GM12878 (cell line): ENCODE results near the gene MYO3B. TPM values are rescaled to one million over a fixed set of nuclear protein-coding genes. Genes with fewer than 3 reads are reported as not detected.

Source experiments
- ATAC-seq: fragments of 200-7000 bp; cut with Tn5 transposase; 3 replicates; pipeline ENCODE4 v1.9.1; 2020; ENCODE audit warnings: mild to moderate bottlenecking, moderate library complexity
- BruUV-seq: library from RNA; stranded (reverse); fragments of 400-500 nt; replicated peaks from 2 replicates; lab custom pipeline; 2021; lab: Mats Ljungman, UMichigan
- CTCF ChIA-PET: fragments of 300-600 bp; sonication (Branson Sonifier 250); formaldehyde crosslinking; extraction: SDS; loops from one replicate; lab custom pipeline; 2021; ENCODE audit warnings: inconsistent platforms; lab: Yijun Ruan, JAX
- POLR2A ChIA-PET: fragments of 350-600 bp; formaldehyde crosslinking; extraction: SDS; loops from one replicate; lab custom pipeline; 2021; ENCODE audit warnings: inconsistent platforms; lab: Charles Lee
- RAD21 ChIA-PET: fragments of 300-600 bp; sonication (Branson Sonifier 250); formaldehyde crosslinking; loops from one replicate; lab custom pipeline; 2023; ENCODE audit warnings: antibody characterized with exemption; ENCODE audit not compliant: unreplicated experiment; lab: Charles Lee
- SMC1A ChIA-PET: fragments of 300-600 bp; sonication (Branson Sonifier 250); formaldehyde crosslinking; loops from one replicate; lab custom pipeline; 2023; ENCODE audit not compliant: unreplicated experiment, uncharacterized antibody; lab: Charles Lee
- DNase-seq: peaks from one replicate; pipeline ENCODE4 v3.0.0-alpha.2; 2011; ENCODE audit warnings: low read depth, low spot score
- FAIRE-seq: peaks from 3 replicates; lab custom pipeline; 2011; peaks lifted over from hg19 to GRCh38; lab: Jason Lieb, UNC
- H2AFZ ChIP-seq: 2 replicates; pipeline ENCODE4 v1.6.0; 2011; ENCODE audit warnings: low read depth, low read length, control low read depth; ENCODE audit not compliant: control insufficient read depth
- H3K27ac ChIP-seq: 2 replicates; pipeline ENCODE4 v1.5.1; 2011; ENCODE audit warnings: control low read depth; ENCODE audit not compliant: control insufficient read depth, insufficient read depth
- H3K27me3 ChIP-seq, 2 experiments: replicated peaks in 1 of 2; 2 replicates each; pipeline versions ENCODE4 v1.6.0 to v1.6.1; 2011; ENCODE audit warnings: low read length in 1 of 2; ENCODE audit not compliant: control insufficient read depth in 2 of 2, insufficient read depth in 2 of 2
- H3K36me3 ChIP-seq, 2 experiments: 2 replicates each; pipeline ENCODE4 v1.5.1; 2011; ENCODE audit warnings: low read length in 1 of 2; ENCODE audit not compliant: control insufficient read depth in 2 of 2, insufficient read depth in 2 of 2
- H3K4me1 ChIP-seq: 2 replicates; pipeline ENCODE4 v1.6.1; 2011; ENCODE audit warnings: mild to moderate bottlenecking, low read length, moderate library complexity, mixed read lengths; ENCODE audit not compliant: control insufficient read depth, insufficient read depth
- H3K4me2 ChIP-seq: 2 replicates; pipeline ENCODE4 v1.6.0; 2011; ENCODE audit warnings: control low read depth; ENCODE audit not compliant: control insufficient read depth, insufficient read depth
- H3K4me3 ChIP-seq: fragments of 200-600 bp; sonication (generic); 2 replicates; pipeline ENCODE4 v1.5.1; 2016
- H3K79me2 ChIP-seq: 2 replicates; pipeline ENCODE4 v1.6.0; 2011; ENCODE audit warnings: low read length; ENCODE audit not compliant: control insufficient read depth, insufficient read depth
- H3K9ac ChIP-seq: 2 replicates; pipeline ENCODE4 v1.8.0; 2011; ENCODE audit warnings: low read length, control low read depth, mixed read lengths; ENCODE audit not compliant: control insufficient read depth, insufficient read depth
- H3K9me3 ChIP-seq: replicated peaks from 3 replicates; pipeline ENCODE4 v1.5.1; 2011; ENCODE audit warnings: mild to moderate bottlenecking, low read length; ENCODE audit not compliant: control insufficient read depth, insufficient read depth
- H4K20me1 ChIP-seq: 2 replicates; pipeline ENCODE4 v1.6.0; 2011; ENCODE audit not compliant: control insufficient read depth, insufficient read depth
- MYB ChIP-seq: fragments of 150-350 bp; IDR thresholded peaks from 2 replicates; pipeline ENCODE4 v1.6.1; 2014; ENCODE audit warnings: mild to moderate bottlenecking, low read depth, low read length, borderline replicate concordance
- NFYB ChIP-seq: IDR thresholded peaks from 2 replicates; pipeline ENCODE4 v1.6.1; 2011; ENCODE audit warnings: low read depth, mild to moderate bottlenecking, low read length, improper control_type of control experiment, moderate library complexity; ENCODE audit not compliant: insufficient read depth
- RB1 ChIP-seq: fragments of 450-650 bp; formaldehyde crosslinking; IDR thresholded peaks from 2 replicates; pipeline ENCODE4 v1.6.1; 2017; ENCODE audit warnings: mild to moderate bottlenecking, borderline replicate concordance
- TARDBP ChIP-seq: IDR thresholded peaks from 2 replicates; pipeline ENCODE4 v1.6.1; 2016; ENCODE audit warnings: borderline replicate concordance
- ZNF24 ChIP-seq: fragments of 450-650 bp; IDR thresholded peaks from 2 replicates; pipeline ENCODE4 v1.6.1; 2017; ENCODE audit warnings: antibody characterized with exemption, mild to moderate bottlenecking
- WGBS: methylation state at CpG from one replicate; pipeline ENCODE4 v1.1.6; 2016; ENCODE audit warnings: low lambda C conversion rate; ENCODE audit not compliant: insufficient replicate concordance, insufficient coverage; ENCODE audit errors: missing lambda C conversion rate; 5-methylcytosine and 5-hydroxymethylcytosine counted together
- in situ Hi-C: fragments of 300-500 bp; cut with MboI; formaldehyde crosslinking; loops from 9 replicates; pipeline ENCODE4 v1.14.3; 2018; ENCODE audit warnings: mixed read lengths
- intact Hi-C: fragments of 100-400 bp; cut with micrococcal nuclease; formaldehyde crosslinking; loops from one replicate; pipeline ENCODE4 v1.14.2; 2022; ENCODE audit not compliant: unreplicated experiment
- polyA plus RNA-seq, 11 experiments: library from polyadenylated mRNA; depleted of rRNA in 4 of 11; unstranded in 6 of 11; stranded (reverse) in 5 of 11; fragments of >200 nt; fragmentation: Nextera tagmentation in 4 of 11; fragmentation: Illumina TruSeq in 1 of 11; extraction: Ambion mirVana in 4 of 11; extraction: Trizol in 1 of 11; gene quantifications; 1 replicate in 1 of 11; 2 replicates in 10 of 11; pipeline versions ENCODE4 v1.2.1 to v1.2.3, GENCODE V29; 2011 to 2016; ENCODE audit warnings: inconsistent platforms in 2 of 11, missing spikeins in 2 of 11, low read depth in 1 of 11
- total RNA-seq, 4 experiments: library from RNA; depleted of rRNA in 3 of 4; stranded (reverse); fragments of >200 nt in 3 of 4; fragmentation: Illumina TruSeq in 1 of 4; extraction: Trizol in 1 of 4; gene quantifications; 2 replicates each; pipeline versions ENCODE4 v1.2.1 to v1.2.3, GENCODE V29; 2013 to 2021
- TF ChIP-seq, protein P1 (sequence below): IDR thresholded peaks from 2 replicates; pipeline ENCODE4 v1.6.1; 2011; ENCODE audit warnings: borderline replicate concordance, low read depth, mild to moderate bottlenecking, moderate library complexity, mixed read lengths, low read length; ENCODE audit not compliant: insufficient read depth; ENCODE audit errors: extremely low read length
- TF ChIP-seq, protein P2 (sequence below): IDR thresholded peaks from 2 replicates; pipeline ENCODE4 v1.6.1; 2011; ENCODE audit warnings: borderline replicate concordance, low read depth, mild to moderate bottlenecking, moderate library complexity, low read length; ENCODE audit not compliant: insufficient read depth, poor library complexity, severe bottlenecking

MYO3B gene
- total and polyA plus RNA-seq, 10 of the 15 experiments (the other 5 are each of a cell fraction or from before 2014, with no cell fraction given) = 1.1 to 7.1 (median 2.1) TPM

GRCh38 chr2:170159060-170159459 lies 18.9 kb upstream of the MYO3B start (continued):
- TF ChIP-seq, protein P1, sequence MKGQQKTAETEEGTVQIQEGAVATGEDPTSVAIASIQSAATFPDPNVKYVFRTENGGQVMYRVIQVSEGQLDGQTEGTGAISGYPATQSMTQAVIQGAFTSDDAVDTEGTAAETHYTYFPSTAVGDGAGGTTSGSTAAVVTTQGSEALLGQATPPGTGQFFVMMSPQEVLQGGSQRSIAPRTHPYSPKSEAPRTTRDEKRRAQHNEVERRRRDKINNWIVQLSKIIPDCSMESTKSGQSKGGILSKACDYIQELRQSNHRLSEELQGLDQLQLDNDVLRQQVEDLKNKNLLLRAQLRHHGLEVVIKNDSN = no peak
- TF ChIP-seq, protein P2, sequence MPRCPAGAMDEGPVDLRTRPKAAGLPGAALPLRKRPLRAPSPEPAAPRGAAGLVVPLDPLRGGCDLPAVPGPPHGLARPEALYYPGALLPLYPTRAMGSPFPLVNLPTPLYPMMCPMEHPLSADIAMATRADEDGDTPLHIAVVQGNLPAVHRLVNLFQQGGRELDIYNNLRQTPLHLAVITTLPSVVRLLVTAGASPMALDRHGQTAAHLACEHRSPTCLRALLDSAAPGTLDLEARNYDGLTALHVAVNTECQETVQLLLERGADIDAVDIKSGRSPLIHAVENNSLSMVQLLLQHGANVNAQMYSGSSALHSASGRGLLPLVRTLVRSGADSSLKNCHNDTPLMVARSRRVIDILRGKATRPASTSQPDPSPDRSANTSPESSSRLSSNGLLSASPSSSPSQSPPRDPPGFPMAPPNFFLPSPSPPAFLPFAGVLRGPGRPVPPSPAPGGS = no peak
- no peak for TF ChIP-seq NFYB

GRCh38 chr2:170161516-170162270 lies 16.3 kb upstream of the MYO3B start:
- no peaks in the 10 kb centered on the region for H4K20me1 ChIP-seq
- DNase-seq (no peak), FAIRE-seq (no peak), ATAC-seq (no peak)
- in situ Hi-C loops = no loop called here
- H3K4me1 ChIP-seq = peaks cover 41% of the 10 kb centered on the region
- no peak overlapping the region for H3K9ac ChIP-seq
- no peaks in the 10 kb centered on the region for H3K79me2 ChIP-seq
- H3K4me2 ChIP-seq = peak overlapping the region; percentile 51
- no peak overlapping the region for H3K27ac ChIP-seq
- TF ChIP-seq NFYB (peak; percentile 89), MYB (no peak), TARDBP (no peak), RB1 (no peak), ZNF24 (no peak)
- intact Hi-C loops = loop anchor here (1.0 kb wide), 1 partner anchor 16 kb away; no protein-coding TSS in a partner anchor
- POLR2A ChIA-PET = interaction anchor here (0.7 to 10.7 kb wide), 6 partner anchors 9 to 145 kb away, joined by 3 to 112 read pairs (median 4); partner anchors contain the start of gene MYO3B
- 88% methylated on average over 4 of the region's 4 CpGs for WGBS
- H2AFZ ChIP-seq = no peak overlapping the region; the same call in 1 of the 2 replicates
- no peak overlapping the region for H3K4me3 ChIP-seq
- H3K27me3 ChIP-seq = no peaks in the 10 kb centered on the region
- CTCF ChIA-PET = interaction anchor here (0.6 to 5.9 kb wide), 5 partner anchors 13 to 69 kb away, joined by 3 to 38 read pairs (median 13); no protein-coding TSS in a partner anchor
- RAD21 ChIA-PET = interaction anchor here (1.0 to 10.5 kb wide), 6 partner anchors 14 to 655 kb away, joined by 3 to 124 read pairs (median 6); partner anchors contain the start of genes GAD1 and MYO3B
- no peaks in the 10 kb centered on the region for H3K36me3 ChIP-seq
- BruUV-seq = no TSS peak
- SMC1A ChIA-PET = interaction anchor here (0.7 to 15.9 kb wide), 11 partner anchors 8 to 76 kb away, joined by 3 to 291 read pairs (median 5); partner anchors contain the start of gene MYO3B
- no peaks in the 10 kb centered on the region for H3K9me3 ChIP-seq
